PC-9 (cell line): ENCODE results near the gene PITRM1.

Experiments
- CTCF ChIP-seq: fragments of 200-600 bp; sonication (generic); conservative IDR thresholded peaks from 2 replicates; pipeline ENCODE4 v1.6.1; 2017; ENCODE audit warnings: mixed run types, antibody characterized with exemption, mild to moderate bottlenecking, moderate library complexity
- EZH2 ChIP-seq: fragments of 200-600 bp; sonication (generic); IDR thresholded peaks from 2 replicates; pipeline ENCODE4 v1.8.0; 2017; ENCODE audit warnings: antibody characterized with exemption, low read depth

DNA sequence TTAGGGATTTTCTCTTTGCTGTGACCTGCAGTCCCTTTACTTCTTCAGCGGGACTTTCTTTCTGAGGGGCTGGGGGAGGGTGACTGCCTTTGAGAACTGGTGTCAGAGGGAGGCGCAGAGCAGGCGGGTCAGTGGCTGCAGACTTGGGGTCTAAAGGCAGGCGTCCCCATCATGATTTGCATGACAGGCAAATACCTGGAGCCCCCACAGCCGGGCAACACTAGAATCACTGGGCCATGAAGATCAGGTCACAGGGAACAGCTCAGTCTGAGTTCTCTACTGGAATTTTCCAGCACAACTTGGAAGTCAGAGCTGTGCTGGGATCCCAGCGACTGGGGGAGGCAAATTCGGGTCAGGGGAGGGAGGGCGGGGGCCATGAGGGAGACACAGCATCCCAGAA is 29.2 kb upstream of the PITRM1 start:
- TF ChIP-seq CTCF (no peak), EZH2 (no peak)
